ENCODE results near the gene PSMC2. TPM values are rescaled to one million over a fixed set of nuclear protein-coding genes. Genes with fewer than 3 reads are reported as not detected.

Gene PSMC2
- total RNA-seq, 1 donor from 2014 or later: 80.5 TPM

- H3K27me3 Mint-ChIP-seq (ENCODE audit: unreplicated experiment): no peaks in the 10 kb centered on the region
- H3K27ac Mint-ChIP-seq (ENCODE audit: unreplicated experiment): no peak overlapping the region
- H3K4me1 Mint-ChIP-seq (ENCODE audit: unreplicated experiment): peaks cover 4% of the 10 kb centered on the region
- H3K4me3 Mint-ChIP-seq (ENCODE audit: unreplicated experiment): no peak overlapping the region
- no peak for DNase-seq (ENCODE audit: low spot score)
- H3K36me3 Mint-ChIP-seq (ENCODE audit: low read depth, unreplicated experiment): no peaks in the 10 kb centered on the region
- no peak for TF ChIP-seq CTCF (IDR thresholded peaks at IDR 0.05; ENCODE audit: unreplicated experiment)
- H3K9me3 Mint-ChIP-seq (ENCODE audit: unreplicated experiment): no peaks in the 10 kb centered on the region
Observed at GRCh38 chr7:103381280-103382031, 34.0 kb downstream of the PSMC2 start.

GRCh38 chr7:103382032-103382402 is 34.6 kb downstream of the PSMC2 start:
- Mint-ChIP-seq H3K9me3 (ENCODE audit: unreplicated experiment) (no peaks in the 10 kb centered on the region), H3K4me3 (ENCODE audit: unreplicated experiment) (no peak overlapping the region), H3K36me3 (ENCODE audit: low read depth, unreplicated experiment) (no peaks in the 10 kb centered on the region), H3K27me3 (ENCODE audit: unreplicated experiment) (no peaks in the 10 kb centered on the region), H3K4me1 (ENCODE audit: unreplicated experiment) (peaks cover 4% of the 10 kb centered on the region), H3K27ac (ENCODE audit: unreplicated experiment) (no peak overlapping the region)
- DNase-seq (ENCODE audit: low spot score): no peak
- TF ChIP-seq CTCF (IDR thresholded peaks at IDR 0.05; ENCODE audit: unreplicated experiment): no peak

GRCh38 chr7:103387242-103387641 is 39.8 kb downstream of the PSMC2 start:
- Mint-ChIP-seq H3K27me3 (ENCODE audit: unreplicated experiment) (no peaks in the 10 kb centered on the region), H3K4me3 (ENCODE audit: unreplicated experiment) (no peak overlapping the region), H3K9me3 (ENCODE audit: unreplicated experiment) (no peaks in the 10 kb centered on the region), H3K4me1 (ENCODE audit: unreplicated experiment) (no peaks in the 10 kb centered on the region), H3K27ac (ENCODE audit: unreplicated experiment) (no peak overlapping the region), H3K36me3 (ENCODE audit: low read depth, unreplicated experiment) (peaks cover 4% of the 10 kb centered on the region)
- DNase-seq (ENCODE audit: low spot score): no peak
- no peak for TF ChIP-seq CTCF (IDR thresholded peaks at IDR 0.05; ENCODE audit: unreplicated experiment)

- Mint-ChIP-seq H3K36me3 (ENCODE audit: low read depth, unreplicated experiment) (peaks cover 4% of the 10 kb centered on the region), H3K27me3 (ENCODE audit: unreplicated experiment) (no peaks in the 10 kb centered on the region), H3K9me3 (ENCODE audit: unreplicated experiment) (no peaks in the 10 kb centered on the region), H3K4me1 (ENCODE audit: unreplicated experiment) (no peaks in the 10 kb centered on the region), H3K27ac (ENCODE audit: unreplicated experiment) (no peak overlapping the region), H3K4me3 (ENCODE audit: unreplicated experiment) (no peak overlapping the region)
- no peak for DNase-seq (ENCODE audit: low spot score)
- TF ChIP-seq CTCF (IDR thresholded peaks at IDR 0.05; ENCODE audit: unreplicated experiment): no peak
Observed at GRCh38 chr7:103388469-103389140, 41.2 kb downstream of the PSMC2 start.

- H3K27ac Mint-ChIP-seq (ENCODE audit: unreplicated experiment): no peak overlapping the region
- peaks cover 4% of the 10 kb centered on the region for H3K36me3 Mint-ChIP-seq (ENCODE audit: low read depth, unreplicated experiment)
- H3K4me3 Mint-ChIP-seq (ENCODE audit: unreplicated experiment): no peak overlapping the region
- DNase-seq (ENCODE audit: low spot score): no peak
- no peak for TF ChIP-seq CTCF (IDR thresholded peaks at IDR 0.05; ENCODE audit: unreplicated experiment)
- no peaks in the 10 kb centered on the region for H3K27me3 Mint-ChIP-seq (ENCODE audit: unreplicated experiment)
- H3K9me3 Mint-ChIP-seq (ENCODE audit: unreplicated experiment): no peaks in the 10 kb centered on the region
- H3K4me1 Mint-ChIP-seq (ENCODE audit: unreplicated experiment): no peaks in the 10 kb centered on the region
Observed at GRCh38 chr7:103389263-103389662, 41.8 kb downstream of the PSMC2 start.

All from endothelial cell (in vitro differentiated cells).